Fibroblast of lung (primary cell): ENCODE measurements around the gene SLC38A1. TPM values are rescaled to one million over a fixed set of nuclear protein-coding genes. Genes with fewer than 3 reads are reported as not detected.

ENCODE experiments used
- DNase-seq, 2 donors: peaks; one replicate each; pipeline versions ENCODE4 v3.0.0 to v3.0.0-alpha.2; 2010; ENCODE audit warnings: low read depth in 2 of 2
- H2AFZ ChIP-seq: 2 replicates; pipeline ENCODE4 v1.5.1; 2012; ENCODE audit warnings: low read length, control low read depth, inconsistent platforms
- H3K27ac ChIP-seq: 2 replicates; pipeline ENCODE4 v1.5.1; 2011; ENCODE audit warnings: low read length, control low read depth; ENCODE audit not compliant: insufficient read depth
- H3K27me3 ChIP-seq: 2 replicates; pipeline ENCODE4 v1.5.1; 2011; ENCODE audit warnings: mild to moderate bottlenecking, low read length; ENCODE audit not compliant: control insufficient read depth, insufficient read depth
- H3K36me3 ChIP-seq: 2 replicates; pipeline ENCODE4 v1.5.1; 2011; ENCODE audit warnings: low read length; ENCODE audit not compliant: control insufficient read depth, insufficient read depth
- H3K4me1 ChIP-seq: 2 replicates; pipeline ENCODE4 v1.5.1; 2011; ENCODE audit warnings: low read length; ENCODE audit not compliant: control insufficient read depth, insufficient read depth; ENCODE audit errors: extremely low read depth
- H3K4me2 ChIP-seq: 2 replicates; pipeline ENCODE4 v1.5.1; 2011; ENCODE audit warnings: low read length, control low read depth; ENCODE audit not compliant: insufficient read depth; ENCODE audit errors: extremely low read depth
- H3K4me3 ChIP-seq, 4 experiments: fragments of 200-600 bp in 1 of 4; sonication (generic) in 1 of 4; replicated peaks in 1 of 4; 2 replicates each; pipeline ENCODE4 v1.5.1; 2011 to 2016; ENCODE audit warnings: low read length in 4 of 4, low read depth in 3 of 4, mild to moderate bottlenecking in 3 of 4, control low read depth in 2 of 4, inconsistent platforms in 1 of 4, mixed read lengths in 1 of 4; ENCODE audit not compliant: insufficient read depth in 1 of 4; ENCODE audit errors: control extremely low read depth in 1 of 4
- H3K79me2 ChIP-seq: 2 replicates; pipeline ENCODE4 v1.5.1; 2012; ENCODE audit warnings: mild to moderate bottlenecking, low read length, inconsistent platforms; ENCODE audit not compliant: control insufficient read depth, insufficient read depth
- H3K9ac ChIP-seq: 2 replicates; pipeline ENCODE4 v1.5.1; 2011; ENCODE audit warnings: mild to moderate bottlenecking, low read length, control low read depth; ENCODE audit not compliant: insufficient read depth
- H3K9me3 ChIP-seq: 2 replicates; pipeline ENCODE4 v1.5.1; 2012; ENCODE audit warnings: low read depth, low read length; ENCODE audit not compliant: control insufficient read depth, insufficient read depth
- H4K20me1 ChIP-seq: 2 replicates; pipeline ENCODE4 v1.5.1; 2011; ENCODE audit warnings: low read length; ENCODE audit not compliant: control insufficient read depth, insufficient read depth; ENCODE audit errors: extremely low read depth
- CTCF ChIP-seq, 2 donors: IDR thresholded peaks in 1 of 2; conservative IDR thresholded peaks in 1 of 2; 1 replicate in 1 of 2; 2 replicates in 1 of 2; pipeline ENCODE4 v1.5.1; 2011 to 2012; ENCODE audit warnings: low read length in 2 of 2, control low read depth in 1 of 2, inconsistent platforms in 1 of 2, low read depth in 1 of 2, mild to moderate bottlenecking in 1 of 2
- EZH2 ChIP-seq: IDR thresholded peaks from 2 replicates; pipeline ENCODE4 v1.5.1; 2012; ENCODE audit warnings: low read length, control low read depth, mild to moderate bottlenecking; ENCODE audit errors: missing control alignments
- polyA plus RNA-seq, 2 donors: library from polyadenylated mRNA; depleted of rRNA in 1 of 2; stranded (reverse) in 1 of 2; unstranded in 1 of 2; fragments of >200 nt; gene quantifications; 2 replicates each; pipeline ENCODE4 v1.2.1, GENCODE V29; 2011 to 2012; ENCODE audit warnings: missing spikeins in 1 of 2
- total RNA-seq: library from RNA; depleted of rRNA; stranded (reverse); fragments of >200 nt; gene quantifications from 2 replicates; pipeline ENCODE4 v1.2.1, GENCODE V29; 2014

SLC38A1 gene
- total and polyA plus RNA-seq, 2 donors (not counting 1 experiment from before 2014, with no cell fraction given), result 24.3 to 88.8 TPM

GRCh38 chr12:46237371-46238045 is 31.3 kb downstream of the SLC38A1 start:
- H3K36me3 ChIP-seq, result no peaks in the 10 kb centered on the region
- no peak overlapping the region for H3K27ac ChIP-seq
- H3K9ac ChIP-seq, result no peak overlapping the region
- DNase-seq, result peak in 1 of 2 donors; percentile 66
- no peak overlapping the region for H3K4me2 ChIP-seq
- TF ChIP-seq CTCF (conservative IDR thresholded peaks at IDR 0.05 in 1 of 2, IDR thresholded peaks at IDR 0.05 in 1 of 2; ENCODE audit: low read depth in 1 of 2, low read length in 2 of 2) (no peak), EZH2 (no peak)
- H3K4me3 ChIP-seq, result no peak overlapping the region
- no peaks in the 10 kb centered on the region for H3K4me1 ChIP-seq
- no peaks in the 10 kb centered on the region for H3K27me3 ChIP-seq
- no peaks in the 10 kb centered on the region for H3K9me3 ChIP-seq
- no peaks in the 10 kb centered on the region for H3K79me2 ChIP-seq
- no peak overlapping the region for H2AFZ ChIP-seq
- H4K20me1 ChIP-seq, result no peaks in the 10 kb centered on the region

- TF ChIP-seq EZH2 (no peak), CTCF (conservative IDR thresholded peaks at IDR 0.05 in 1 of 2, IDR thresholded peaks at IDR 0.05 in 1 of 2; ENCODE audit: low read depth in 1 of 2, low read length in 2 of 2) (no peak)
- Histone ChIP-seq H3K4me2 (no peak overlapping the region), H3K4me3 (no peak overlapping the region), H3K9me3 (no peaks in the 10 kb centered on the region), H3K27me3 (no peaks in the 10 kb centered on the region), H3K4me1 (no peaks in the 10 kb centered on the region), H4K20me1 (no peaks in the 10 kb centered on the region), H3K79me2 (no peaks in the 10 kb centered on the region), H3K9ac (no peak overlapping the region), H3K27ac (no peak overlapping the region), H2AFZ (no peak overlapping the region), H3K36me3 (no peaks in the 10 kb centered on the region)
- no peak for DNase-seq
Observed at GRCh38 chr12:46234000-46234399, 34.8 kb downstream of the SLC38A1 start.

- Histone ChIP-seq H3K27ac (no peak overlapping the region), H3K4me1 (no peaks in the 10 kb centered on the region), H3K27me3 (no peaks in the 10 kb centered on the region), H3K79me2 (no peaks in the 10 kb centered on the region), H3K9me3 (no peaks in the 10 kb centered on the region), H3K36me3 (no peaks in the 10 kb centered on the region), H4K20me1 (no peaks in the 10 kb centered on the region), H2AFZ (no peak overlapping the region), H3K9ac (no peak overlapping the region), H3K4me3 (no peak overlapping the region), H3K4me2 (no peak overlapping the region)
- DNase-seq, result no peak
- TF ChIP-seq CTCF (conservative IDR thresholded peaks at IDR 0.05 in 1 of 2, IDR thresholded peaks at IDR 0.05 in 1 of 2; ENCODE audit: low read depth in 1 of 2, low read length in 2 of 2), result no peak
- no peak for TF ChIP-seq EZH2
Observed at GRCh38 chr12:46233423-46233822, 35.4 kb downstream of the SLC38A1 start.
